GM10847 (cell line): Measurements from ENCODE around the gene JMJD6.

Experiments used
- POLR2A ChIP-seq: IDR thresholded peaks from 2 replicates; pipeline ENCODE4 v1.6.1; 2011; ENCODE audit not compliant: insufficient read length; ENCODE audit errors: extremely low read depth

The JMJD6 gene

DNA sequence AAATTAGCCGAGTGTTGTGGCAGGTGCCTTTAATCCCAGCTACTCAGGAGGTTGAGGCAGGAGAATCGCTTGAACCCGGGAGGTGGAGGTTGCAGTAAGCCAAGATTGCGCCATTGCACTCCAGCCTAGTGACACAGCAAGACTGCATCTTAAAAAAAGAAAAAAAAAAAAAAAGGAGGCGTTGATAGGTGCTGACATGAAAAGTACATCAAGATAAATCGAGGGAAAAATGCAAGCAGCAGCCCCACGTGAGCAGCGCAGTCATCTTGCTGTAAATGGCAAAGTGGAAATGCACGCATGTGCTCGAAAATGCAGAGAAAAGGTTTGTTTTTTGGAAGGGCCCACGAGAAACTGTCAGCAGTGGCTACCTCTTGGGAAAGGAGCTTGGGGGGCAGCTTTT lies 36.5 kb downstream of the JMJD6 start:
- TF ChIP-seq POLR2A = no peak

- no peak for TF ChIP-seq POLR2A
These were observed 38.2 kb downstream of the JMJD6 start for GRCh38 chr17:76688165-76688622.

- TF ChIP-seq POLR2A = no peak
These were observed 38.9 kb downstream of the JMJD6 start for GRCh38 chr17:76687298-76688164.

GRCh38 chr17:76686538-76687297 lies 39.7 kb downstream of the JMJD6 start:
- no peak for TF ChIP-seq POLR2A

DNA sequence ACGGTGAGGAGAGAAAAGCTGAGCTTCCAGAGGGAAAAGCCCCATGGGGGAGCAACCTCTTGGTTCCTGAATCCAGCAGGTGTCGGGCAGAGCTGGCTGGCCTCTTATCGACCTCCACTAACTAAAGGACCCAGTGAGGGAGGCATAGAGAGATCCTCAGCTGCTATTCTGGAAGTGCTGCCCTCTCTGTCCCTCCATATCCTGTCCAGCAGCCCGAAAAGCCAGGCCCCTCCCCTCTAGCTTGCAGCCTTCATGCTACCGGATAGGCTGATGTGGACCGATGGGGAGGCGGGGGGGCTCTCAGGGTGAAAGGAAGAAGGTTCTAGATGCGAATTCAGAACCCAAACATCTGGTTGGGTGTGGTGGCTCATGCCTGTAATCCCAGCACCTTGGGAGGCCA lies 40.6 kb downstream of the JMJD6 start:
- no peak for TF ChIP-seq POLR2A

GRCh38 chr17:76685366-76685765 lies 41.0 kb downstream of the JMJD6 start:
- no peak for TF ChIP-seq POLR2A

DNA sequence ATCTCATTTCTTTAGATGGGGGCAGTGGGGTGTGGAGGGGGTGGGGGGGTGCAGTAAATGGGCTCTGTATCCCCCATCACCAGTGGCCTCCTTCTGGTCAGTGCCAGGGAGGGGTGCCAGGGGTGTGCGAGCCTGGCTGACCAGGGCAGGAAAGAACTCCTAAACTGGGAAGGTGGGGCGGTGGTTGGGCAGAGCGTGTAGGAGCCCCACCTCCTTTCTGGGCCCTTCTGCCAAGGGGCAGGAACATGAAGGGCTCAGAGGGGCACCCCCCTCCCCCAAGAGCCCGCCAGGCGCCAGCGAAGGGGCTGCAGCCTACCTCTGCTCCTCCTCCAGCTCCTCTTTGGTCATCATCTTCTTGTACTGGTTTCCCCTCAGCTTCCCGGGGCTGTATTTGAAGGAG lies 41.6 kb downstream of the JMJD6 start:
- TF ChIP-seq POLR2A = no peak

DNA sequence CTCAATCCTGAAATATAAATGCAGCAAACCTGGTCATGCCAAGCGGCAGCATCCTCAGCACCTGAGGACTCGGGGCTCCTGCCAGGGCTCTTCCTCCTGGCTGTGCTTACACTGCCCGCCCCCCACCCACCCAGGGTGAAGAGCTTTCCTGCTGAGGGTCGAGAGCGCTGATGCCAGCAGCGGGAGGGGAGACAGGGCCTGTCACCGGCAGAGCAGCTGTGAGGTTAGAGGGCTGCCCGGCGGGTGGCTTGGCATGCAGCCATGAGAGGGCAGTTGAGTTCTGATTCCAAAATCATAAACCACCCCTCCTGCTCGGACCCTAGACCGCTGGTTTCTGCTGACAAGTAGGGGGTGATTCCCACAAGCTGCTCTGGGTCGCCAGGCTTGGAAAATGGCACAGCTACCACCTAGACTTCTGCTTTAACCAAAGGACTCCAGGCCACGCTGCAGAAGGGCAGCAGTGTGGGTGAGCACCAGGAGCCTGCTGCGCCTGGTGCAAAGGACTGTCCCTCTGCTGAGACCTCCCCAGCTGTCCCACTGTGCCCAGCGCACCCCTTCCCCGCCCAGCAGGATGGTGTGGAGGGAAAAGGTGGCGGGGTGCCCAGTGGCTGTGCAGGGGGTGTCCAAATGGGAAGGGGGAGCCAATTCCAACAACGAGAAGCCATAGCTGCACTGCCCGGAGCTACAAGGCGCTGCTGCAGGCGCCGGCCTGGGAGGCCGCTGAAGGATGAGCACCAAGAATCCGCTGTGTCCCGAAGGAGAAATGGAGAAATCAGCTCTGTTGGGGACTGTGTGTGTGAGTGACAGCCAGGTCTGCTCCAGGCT lies 42.3 kb downstream of the JMJD6 start:
- no peak for TF ChIP-seq POLR2A

GRCh38 chr17:76683011-76683755 lies 43.2 kb downstream of the JMJD6 start:
- no peak for TF ChIP-seq POLR2A

GRCh38 chr17:76682296-76682695 lies 44.1 kb downstream of the JMJD6 start:
- TF ChIP-seq POLR2A = no peak

DNA sequence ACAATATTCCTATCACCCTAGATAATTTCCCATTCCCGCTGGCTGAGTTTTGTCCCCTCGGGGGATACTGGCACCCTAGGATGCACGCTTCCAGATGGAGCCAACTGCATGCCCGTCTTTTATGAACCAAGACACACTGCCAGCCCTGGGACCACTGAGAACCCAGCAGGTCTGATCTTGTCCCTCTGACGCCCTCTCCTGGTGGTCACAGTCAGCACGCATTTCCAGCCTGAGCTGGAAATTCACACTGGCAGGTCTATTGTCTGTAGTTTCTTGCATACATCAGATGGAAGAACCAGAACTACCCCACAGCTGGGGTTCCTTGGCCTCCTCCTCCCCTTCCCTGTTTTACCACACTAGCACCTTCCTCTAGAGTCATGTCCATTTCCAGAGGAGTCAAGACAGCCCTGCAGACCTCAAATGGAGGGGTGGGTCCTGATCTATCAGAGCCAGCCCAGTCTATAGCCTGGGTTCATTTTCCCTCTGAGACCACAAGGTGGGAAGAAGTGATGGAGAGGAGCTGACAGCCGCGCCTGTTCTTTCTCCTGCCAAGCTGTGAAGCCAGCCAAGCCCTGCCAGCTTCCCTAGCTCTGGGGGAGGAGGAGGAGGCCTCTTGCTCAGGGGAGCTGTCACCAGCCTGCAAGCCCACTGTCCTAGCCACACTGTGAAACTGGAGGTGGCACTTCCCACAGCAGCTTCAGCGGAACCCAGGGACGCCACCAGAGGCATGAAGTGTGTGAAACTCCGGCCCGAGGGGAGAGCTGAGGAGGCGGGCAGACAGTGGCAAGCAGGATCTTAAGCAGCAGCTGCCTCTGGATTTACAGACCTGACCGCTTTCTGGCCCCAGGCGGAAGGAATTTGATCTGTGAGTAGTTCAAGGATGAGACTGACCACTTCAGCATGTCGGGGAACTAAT lies 44.9 kb downstream of the JMJD6 start:
- no peak for TF ChIP-seq POLR2A

GRCh38 chr17:76679239-76679638 lies 47.2 kb downstream of the JMJD6 start:
- TF ChIP-seq POLR2A = no peak

- no peak for TF ChIP-seq POLR2A
These were observed 48.1 kb downstream of the JMJD6 start for GRCh38 chr17:76678330-76678729.

GRCh38 chr17:76677406-76677805 lies 49.0 kb downstream of the JMJD6 start:
- TF ChIP-seq POLR2A = no peak
